ENCODE results near the gene MDM2.

The MDM2 gene

DNA sequence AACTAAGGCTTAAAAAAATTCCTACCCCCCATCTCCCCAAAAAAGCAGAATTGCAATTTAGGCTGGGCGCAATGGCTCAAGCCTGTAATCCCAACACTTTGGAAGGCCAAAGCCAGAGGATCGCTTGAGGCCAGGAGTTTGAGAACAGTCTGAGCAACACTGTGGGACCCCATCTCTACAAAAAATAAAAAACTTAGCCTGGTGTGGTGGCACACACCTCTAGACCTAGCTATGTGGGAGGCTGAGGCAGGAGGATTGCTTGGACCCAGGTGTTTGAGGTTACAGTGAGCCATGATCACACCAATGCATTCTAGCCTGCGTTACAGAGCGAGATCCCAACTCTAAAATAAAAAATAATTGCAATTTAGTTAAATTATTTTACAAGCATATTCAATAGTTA, 70.9 kb downstream of the MDM2 start:
- H2AFZ ChIP-seq (ENCODE audit: low read depth, low read length) = no peak overlapping the region

DNA sequence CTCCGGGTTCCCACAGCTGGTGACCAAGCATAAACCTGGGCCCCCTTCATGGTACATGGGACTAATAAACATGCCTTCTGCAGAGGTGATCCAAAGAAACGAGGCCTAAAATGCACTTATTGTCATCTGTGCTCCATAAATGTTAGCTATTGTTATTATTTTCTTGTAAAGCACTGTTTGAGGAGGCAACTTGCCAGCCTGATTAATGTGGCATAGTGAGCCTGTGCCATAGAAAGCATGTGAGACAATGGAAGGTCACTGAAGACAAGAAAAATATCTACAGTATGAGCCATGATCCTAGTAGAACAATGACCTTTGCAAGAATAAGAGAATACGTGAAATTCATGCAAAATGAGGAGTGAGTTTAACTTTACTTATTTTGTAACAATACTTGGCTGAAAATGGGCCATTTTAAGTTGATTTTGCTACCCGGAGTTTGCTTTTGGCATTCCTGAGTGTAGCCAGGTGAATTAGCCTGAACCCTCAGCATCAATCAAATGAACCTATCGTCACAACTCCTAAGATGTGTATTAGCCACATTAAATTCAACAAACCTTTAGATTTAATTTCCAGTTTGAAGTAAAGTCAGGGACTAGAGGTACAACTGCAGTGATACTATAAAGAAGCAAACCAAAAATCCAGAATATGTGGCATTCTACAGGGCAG, 72.8 kb downstream of the MDM2 start:
- Histone ChIP-seq H3K27ac (ENCODE audit: low read length) (no peak overlapping the region), H3K4me2 (ENCODE audit: low read length) (no peak overlapping the region), H3K36me3 (replicated peaks; ENCODE audit: low read depth, low read length) (no peaks in the 10 kb centered on the region)

More for the DNA sequence above, 70.9 kb downstream of the MDM2 start:
- no peak overlapping the region for H3K4me2 ChIP-seq (ENCODE audit: low read length)
- no peak overlapping the region for H3K9ac ChIP-seq (ENCODE audit: low read length)
- no peaks in the 10 kb centered on the region for H3K36me3 ChIP-seq (replicated peaks; ENCODE audit: low read depth, low read length)
- H3K4me3 ChIP-seq (ENCODE audit: low read length) = no peak overlapping the region
- H3K27ac ChIP-seq (ENCODE audit: low read length) = no peak overlapping the region
- no peaks in the 10 kb centered on the region for H3K27me3 ChIP-seq (ENCODE audit: low read depth, low read length)
- no peaks in the 10 kb centered on the region for H4K20me1 ChIP-seq (ENCODE audit: insufficient read depth, low read length)
- H3K9me3 ChIP-seq (ENCODE audit: insufficient read depth, low read length) = peaks cover 10% of the 10 kb centered on the region; the same call in 1 of the 2 replicates
- no peaks in the 10 kb centered on the region for H3K79me2 ChIP-seq (ENCODE audit: low read length)
- TF ChIP-seq EZH2phosphoT487 (IDR thresholded peaks at IDR 0.05; ENCODE audit: low read depth) = no peak
- TF ChIP-seq, protein P1, sequence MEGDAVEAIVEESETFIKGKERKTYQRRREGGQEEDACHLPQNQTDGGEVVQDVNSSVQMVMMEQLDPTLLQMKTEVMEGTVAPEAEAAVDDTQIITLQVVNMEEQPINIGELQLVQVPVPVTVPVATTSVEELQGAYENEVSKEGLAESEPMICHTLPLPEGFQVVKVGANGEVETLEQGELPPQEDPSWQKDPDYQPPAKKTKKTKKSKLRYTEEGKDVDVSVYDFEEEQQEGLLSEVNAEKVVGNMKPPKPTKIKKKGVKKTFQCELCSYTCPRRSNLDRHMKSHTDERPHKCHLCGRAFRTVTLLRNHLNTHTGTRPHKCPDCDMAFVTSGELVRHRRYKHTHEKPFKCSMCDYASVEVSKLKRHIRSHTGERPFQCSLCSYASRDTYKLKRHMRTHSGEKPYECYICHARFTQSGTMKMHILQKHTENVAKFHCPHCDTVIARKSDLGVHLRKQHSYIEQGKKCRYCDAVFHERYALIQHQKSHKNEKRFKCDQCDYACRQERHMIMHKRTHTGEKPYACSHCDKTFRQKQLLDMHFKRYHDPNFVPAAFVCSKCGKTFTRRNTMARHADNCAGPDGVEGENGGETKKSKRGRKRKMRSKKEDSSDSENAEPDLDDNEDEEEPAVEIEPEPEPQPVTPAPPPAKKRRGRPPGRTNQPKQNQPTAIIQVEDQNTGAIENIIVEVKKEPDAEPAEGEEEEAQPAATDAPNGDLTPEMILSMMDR (IDR thresholded peaks at IDR 0.05; ENCODE audit: low read depth, low read length) = no peak
- H3K4me1 ChIP-seq (ENCODE audit: low read length) = 0 out of 2 replicates have a peak, but pooled peaks cover 4% of the 10 kb centered on the region

DNA sequence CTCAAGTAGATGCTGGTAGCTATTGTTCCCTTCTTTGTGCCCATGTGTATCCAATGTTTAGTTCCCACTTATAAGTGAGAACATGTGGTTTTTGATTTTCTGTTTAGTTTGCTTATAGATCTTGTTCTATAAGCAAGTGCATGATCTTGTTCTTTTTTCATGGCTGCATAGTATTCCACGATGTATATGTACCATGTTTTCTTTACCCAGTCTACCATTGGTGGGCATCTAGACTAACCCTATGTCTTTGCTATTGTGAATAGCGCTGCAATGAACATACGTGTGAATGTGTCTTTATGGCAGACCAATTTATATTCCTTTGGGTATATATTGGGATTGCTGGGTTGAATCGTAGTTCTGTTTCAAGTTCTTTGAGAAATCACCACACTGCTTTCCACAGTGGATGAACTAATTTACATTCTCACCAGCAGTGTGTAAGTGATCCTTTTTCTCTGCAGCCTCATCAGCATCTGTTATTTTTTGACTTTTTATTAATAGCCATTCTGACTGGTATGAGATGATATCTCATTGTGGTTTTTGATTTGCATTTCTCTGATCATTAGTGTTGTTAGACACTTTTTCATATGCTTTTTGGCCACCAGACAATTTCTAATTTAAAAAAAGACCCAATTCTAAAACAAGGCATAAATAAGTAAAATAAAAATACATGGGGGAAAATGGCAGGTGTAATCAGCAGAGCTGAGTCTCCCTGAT, 74.4 kb downstream of the MDM2 start:
- H3K9ac ChIP-seq (ENCODE audit: low read length) = no peak overlapping the region
- H3K4me3 ChIP-seq (ENCODE audit: low read length) = no peak overlapping the region
- H3K27ac ChIP-seq (ENCODE audit: low read length) = no peak overlapping the region
- H3K9me3 ChIP-seq (ENCODE audit: insufficient read depth, low read length) = peaks cover 10% of the 10 kb centered on the region; the same call in 1 of the 2 replicates
- no peaks in the 10 kb centered on the region for H3K27me3 ChIP-seq (ENCODE audit: low read depth, low read length)
- H3K79me2 ChIP-seq (ENCODE audit: low read length) = no peaks in the 10 kb centered on the region
- no peaks in the 10 kb centered on the region for H3K4me1 ChIP-seq (ENCODE audit: low read length)
- H4K20me1 ChIP-seq (ENCODE audit: insufficient read depth, low read length) = no peaks in the 10 kb centered on the region
- H2AFZ ChIP-seq (ENCODE audit: low read depth, low read length) = no peak overlapping the region
- H3K4me2 ChIP-seq (ENCODE audit: low read length) = no peak overlapping the region
- TF ChIP-seq EZH2phosphoT487 (IDR thresholded peaks at IDR 0.05; ENCODE audit: low read depth) = no peak
- TF ChIP-seq, protein P1 (IDR thresholded peaks at IDR 0.05; ENCODE audit: low read depth, low read length) = no peak
- no peaks in the 10 kb centered on the region for H3K36me3 ChIP-seq (replicated peaks; ENCODE audit: low read depth, low read length)

More for the DNA sequence above, 72.8 kb downstream of the MDM2 start:
- H4K20me1 ChIP-seq (ENCODE audit: insufficient read depth, low read length) = no peaks in the 10 kb centered on the region
- H2AFZ ChIP-seq (ENCODE audit: low read depth, low read length) = no peak overlapping the region
- no peaks in the 10 kb centered on the region for H3K27me3 ChIP-seq (ENCODE audit: low read depth, low read length)
- no peaks in the 10 kb centered on the region for H3K79me2 ChIP-seq (ENCODE audit: low read length)
- H3K4me1 ChIP-seq (ENCODE audit: low read length) = no peaks in the 10 kb centered on the region
- no peak overlapping the region for H3K9ac ChIP-seq (ENCODE audit: low read length)
- no peak overlapping the region for H3K4me3 ChIP-seq (ENCODE audit: low read length)
- peaks cover 10% of the 10 kb centered on the region; the same call in 1 of the 2 replicates for H3K9me3 ChIP-seq (ENCODE audit: insufficient read depth, low read length)
- TF ChIP-seq, protein P1 (IDR thresholded peaks at IDR 0.05; ENCODE audit: low read depth, low read length) = no peak
- no peak for TF ChIP-seq EZH2phosphoT487 (IDR thresholded peaks at IDR 0.05; ENCODE audit: low read depth)

DNA sequence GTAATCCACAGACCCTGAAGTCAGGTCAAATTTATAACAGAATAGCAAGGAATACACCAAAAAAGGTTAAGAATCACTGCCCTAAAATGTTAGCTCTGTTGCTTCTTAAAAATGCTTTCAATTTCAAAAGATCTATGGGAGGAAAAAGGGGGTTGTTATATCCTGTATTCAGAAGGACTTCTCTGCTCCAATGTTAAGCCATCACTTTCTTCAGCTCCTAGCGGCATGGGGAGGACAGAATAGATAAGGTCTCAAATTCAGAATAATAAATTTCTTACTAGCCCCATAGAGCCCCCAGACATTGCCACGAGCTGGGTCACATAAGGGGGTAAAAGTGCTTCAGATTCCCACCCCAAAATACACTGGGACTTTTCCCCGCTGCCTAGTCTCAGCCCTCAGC, 75.2 kb downstream of the MDM2 start:
- Histone ChIP-seq H4K20me1 (ENCODE audit: insufficient read depth, low read length) (no peaks in the 10 kb centered on the region), H3K36me3 (replicated peaks; ENCODE audit: low read depth, low read length) (no peaks in the 10 kb centered on the region), H3K4me3 (ENCODE audit: low read length) (no peak overlapping the region), H3K9me3 (ENCODE audit: insufficient read depth, low read length) (peaks cover 8% of the 10 kb centered on the region; the same call in 1 of the 2 replicates), H3K27ac (ENCODE audit: low read length) (no peak overlapping the region), H3K27me3 (ENCODE audit: low read depth, low read length) (no peaks in the 10 kb centered on the region), H3K4me2 (ENCODE audit: low read length) (no peak overlapping the region), H3K9ac (ENCODE audit: low read length) (no peak overlapping the region), H3K4me1 (ENCODE audit: low read length) (no peaks in the 10 kb centered on the region), H2AFZ (ENCODE audit: low read depth, low read length) (no peak overlapping the region), H3K79me2 (ENCODE audit: low read length) (no peaks in the 10 kb centered on the region)
- no peak for TF ChIP-seq EZH2phosphoT487 (IDR thresholded peaks at IDR 0.05; ENCODE audit: low read depth)
- TF ChIP-seq, protein P1 (IDR thresholded peaks at IDR 0.05; ENCODE audit: low read depth, low read length) = no peak

All from OCI-LY3 (cell line).